HG03571 (cell line): ENCODE data around the gene NUTM2G.
"Not testable (repeated sequence)": the region's sequence is repeated elsewhere in the genome, so short reads cannot be mapped to it uniquely, and the experiment has no call there.

Experiments used
- ATAC-seq: cut with Tn5 transposase; IDR thresholded peaks from one replicate; pipeline ENCODE4 v1.9.1; 2021; ENCODE audit not compliant: unreplicated experiment

NUTM2G gene

DNA sequence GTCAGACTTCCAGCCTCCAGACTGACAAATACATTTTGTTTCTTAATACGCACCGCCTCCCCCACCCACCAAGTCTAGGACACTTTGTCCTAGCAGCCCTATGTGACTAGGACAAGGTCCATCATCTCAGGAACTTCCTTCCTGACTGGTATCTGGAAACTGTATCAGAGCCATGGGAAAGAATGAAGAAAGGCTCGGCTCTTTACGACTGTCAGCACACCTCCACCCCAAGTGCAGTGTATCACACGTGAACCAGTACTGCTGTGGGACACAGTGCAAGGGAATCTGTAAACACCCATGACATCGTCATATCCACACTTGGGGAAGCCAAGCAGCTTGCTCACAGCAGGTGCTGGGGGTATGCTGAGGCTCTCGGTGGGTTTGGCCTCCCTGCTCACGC is 13.0 kb downstream of the NUTM2G start:
- not testable (repeated sequence) for ATAC-seq

DNA sequence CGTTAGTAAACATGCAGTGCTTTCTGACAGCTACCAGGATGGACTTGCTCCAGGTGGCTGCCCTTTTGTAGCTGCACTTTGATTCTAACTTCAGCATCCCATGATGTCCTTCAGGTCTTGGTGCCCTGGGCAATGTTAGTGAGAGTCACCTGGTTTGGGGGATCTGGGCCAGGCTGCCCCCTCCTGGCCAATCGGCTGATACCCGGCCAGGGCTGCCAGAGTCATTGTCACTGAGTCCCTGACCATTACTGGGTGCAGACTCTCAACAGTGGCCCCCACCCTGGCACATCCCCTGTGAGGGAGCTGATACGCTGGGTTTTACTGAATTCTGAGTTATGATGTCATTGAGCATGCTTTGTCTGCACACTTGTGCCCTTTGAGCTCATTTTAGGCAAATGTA is 13.5 kb downstream of the NUTM2G start:
- ATAC-seq, result not testable (repeated sequence)

DNA sequence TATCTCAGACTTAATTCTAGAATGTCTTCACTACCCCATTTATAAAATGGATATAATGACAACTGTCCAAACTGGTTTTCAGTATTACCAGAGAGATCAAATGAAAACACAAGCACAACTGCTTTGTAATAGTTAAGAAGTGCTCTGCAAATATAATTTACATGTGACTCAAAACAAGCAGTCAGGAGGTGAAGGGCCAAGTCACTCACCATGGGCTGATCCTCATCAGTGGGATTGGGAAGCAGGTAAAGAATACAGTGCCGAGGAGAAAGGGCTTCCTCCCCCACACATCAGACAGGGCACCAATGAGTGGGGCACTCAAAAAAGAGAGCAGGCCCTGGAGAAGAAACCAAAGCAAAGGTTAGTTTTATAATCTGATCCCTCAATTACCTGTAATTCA is 20.7 kb downstream of the NUTM2G start:
- ATAC-seq, result not testable (repeated sequence)

DNA sequence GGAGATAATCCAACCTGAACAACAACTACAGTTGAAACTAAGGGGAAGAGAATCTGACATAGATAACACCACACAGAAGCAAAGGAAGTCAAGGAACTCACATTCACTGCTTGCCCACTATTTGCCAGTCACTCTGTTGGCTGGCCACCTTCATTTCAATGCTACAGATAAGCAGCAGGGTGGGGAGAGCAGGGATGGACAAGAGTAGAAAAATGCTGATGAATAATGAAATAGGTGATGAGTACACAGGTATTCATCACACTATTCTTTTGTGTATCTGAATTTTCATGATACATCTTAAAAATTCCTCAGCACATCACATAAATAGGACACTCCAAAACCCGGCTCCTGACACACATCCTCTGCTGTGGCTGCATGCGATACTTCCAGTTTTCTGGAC is 21.9 kb downstream of the NUTM2G start:
- not testable (repeated sequence) for ATAC-seq

DNA sequence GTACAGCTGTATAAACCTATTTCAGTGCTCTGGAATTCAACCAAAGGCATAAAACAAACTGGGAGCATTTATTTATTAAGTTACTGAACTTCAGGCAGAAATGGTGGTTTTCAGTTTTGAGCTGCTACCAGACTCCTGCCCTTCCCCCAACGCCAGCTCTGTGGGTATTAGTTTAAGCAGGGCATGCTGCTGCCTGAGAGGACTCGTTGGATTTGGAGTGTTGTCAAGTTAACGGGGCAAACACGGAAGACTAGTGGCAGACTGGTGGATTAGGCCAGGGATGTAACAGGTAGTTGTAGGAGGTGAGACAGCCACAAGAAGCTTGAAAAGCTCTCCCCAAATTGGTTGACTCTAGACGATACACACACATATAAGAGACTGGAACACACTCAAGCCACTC is 38.9 kb downstream of the NUTM2G start:
- ATAC-seq, result not testable (repeated sequence)

DNA sequence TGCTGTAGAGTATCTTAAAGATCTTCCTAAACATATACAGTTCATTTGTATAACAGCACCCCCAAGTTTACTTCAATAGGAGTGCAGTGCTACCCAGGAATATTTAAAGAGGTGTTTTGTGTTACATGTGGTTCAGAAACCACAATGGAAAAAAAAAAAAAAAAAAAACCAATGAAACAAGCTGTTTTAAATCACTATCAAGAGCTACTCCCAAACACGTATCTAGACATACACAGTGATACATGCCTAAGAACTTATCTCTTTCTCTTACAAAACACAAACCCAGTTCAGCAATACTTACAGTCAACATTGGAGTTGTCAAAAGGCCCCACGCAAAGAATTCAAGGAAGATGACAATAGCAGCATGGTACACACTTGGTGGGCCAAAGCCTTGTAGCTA is 43.9 kb downstream of the NUTM2G start:
- not testable (repeated sequence) for ATAC-seq

DNA sequence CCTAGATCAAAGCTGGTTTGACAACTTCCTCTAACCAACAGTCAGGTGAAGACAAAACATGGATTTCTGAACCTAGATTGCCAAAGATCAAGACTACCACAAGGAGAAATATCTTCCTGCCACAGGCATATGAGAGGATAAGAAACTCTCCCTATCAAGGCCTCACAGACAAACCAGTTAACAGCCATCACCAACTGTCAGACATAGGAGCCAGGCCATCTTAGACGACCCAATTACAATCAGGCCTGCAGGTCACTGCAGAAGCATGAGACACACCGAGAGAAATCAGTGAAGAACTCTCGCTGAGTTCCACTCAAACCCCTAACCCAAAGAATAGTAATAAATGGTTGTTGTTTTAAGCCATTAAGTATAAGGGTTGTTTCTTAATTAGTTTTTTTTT is 45.4 kb downstream of the NUTM2G start:
- ATAC-seq, result not testable (repeated sequence)

DNA sequence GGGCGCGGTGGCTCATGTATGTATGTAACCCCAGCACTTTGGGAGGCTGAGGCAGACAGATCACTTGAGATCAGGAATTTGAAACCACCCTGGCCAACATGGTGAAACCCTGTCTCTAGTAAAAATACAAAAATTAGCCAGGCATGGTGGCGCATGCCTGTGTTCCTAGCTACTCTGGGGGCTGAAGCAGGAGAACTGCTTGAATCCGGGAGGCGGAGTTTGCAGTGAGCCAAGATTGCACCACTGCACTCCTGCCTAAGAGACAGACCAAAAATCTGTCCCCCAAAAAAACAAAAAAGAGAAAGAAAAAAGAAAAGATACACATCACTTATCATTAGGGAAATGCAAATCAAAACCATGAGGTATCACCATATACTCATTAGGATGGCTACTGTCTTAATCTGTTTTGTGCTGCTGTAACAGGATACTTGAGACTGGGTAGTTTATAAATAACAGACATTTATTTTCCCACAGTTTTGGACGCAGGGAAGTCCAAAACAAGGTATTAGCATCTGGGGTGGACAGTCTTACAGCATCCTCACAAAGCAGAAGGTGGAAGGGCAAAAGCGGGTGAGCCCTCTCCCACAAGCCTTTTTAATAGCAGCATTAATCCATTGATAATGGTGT is 55.0 kb downstream of the NUTM2G start:
- ATAC-seq, result not testable (repeated sequence)

DNA sequence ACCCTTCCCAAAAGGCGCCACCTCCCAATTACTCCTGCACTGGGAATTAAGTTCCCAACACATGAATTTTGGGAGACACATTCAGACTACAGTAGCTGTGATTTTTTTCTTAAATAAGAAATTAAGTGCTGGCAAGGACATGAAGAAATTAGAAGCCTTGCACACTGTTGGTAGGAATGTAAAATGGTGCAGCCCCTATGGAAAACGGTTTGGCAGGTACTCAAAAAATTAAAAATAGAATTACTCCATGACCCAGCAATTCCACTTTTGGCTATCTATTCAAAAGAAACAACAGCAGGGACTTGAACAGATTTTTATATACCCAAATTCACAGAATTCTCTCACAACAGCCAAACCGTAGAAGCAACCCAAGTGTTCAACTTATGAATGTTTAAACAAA is 55.5 kb downstream of the NUTM2G start:
- ATAC-seq, result not testable (repeated sequence)

DNA sequence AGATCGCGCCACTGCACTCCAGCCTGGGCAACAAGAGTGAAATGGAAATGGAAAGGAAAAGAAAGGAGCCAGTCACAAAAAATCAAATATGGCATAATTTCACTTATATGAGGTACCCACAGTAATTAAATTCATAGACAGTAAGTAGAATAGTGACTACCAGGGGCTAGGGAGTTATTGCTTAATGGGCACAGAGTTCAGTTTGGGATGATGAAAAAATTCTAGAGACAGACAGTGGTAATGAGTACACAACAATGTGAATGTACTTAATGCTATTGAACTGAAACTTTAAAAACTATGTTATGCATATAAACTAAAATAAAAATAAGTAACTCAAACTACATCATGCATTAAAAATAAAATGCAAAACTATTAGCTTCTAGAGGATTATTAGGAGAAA is 56.2 kb downstream of the NUTM2G start:
- not testable (repeated sequence) for ATAC-seq
